Measurements from ENCODE around the gene NRG2.

The NRG2 gene

GRCh38 chr5:140041492-140042392 is 1.4 kb downstream of the NRG2 start:
- DNase-seq (ENCODE audit: low read depth) = no peak
- peak overlapping the region; percentile 61 for H3K4me3 ChIP-seq (ENCODE audit: low read depth, low read length)

- H3K4me3 ChIP-seq (ENCODE audit: low read depth, low read length) = no peak overlapping the region
- no peak for DNase-seq (ENCODE audit: low read depth)
Observed at GRCh38 chr5:140041099-140041491, 2.0 kb downstream of the NRG2 start.

DNA sequence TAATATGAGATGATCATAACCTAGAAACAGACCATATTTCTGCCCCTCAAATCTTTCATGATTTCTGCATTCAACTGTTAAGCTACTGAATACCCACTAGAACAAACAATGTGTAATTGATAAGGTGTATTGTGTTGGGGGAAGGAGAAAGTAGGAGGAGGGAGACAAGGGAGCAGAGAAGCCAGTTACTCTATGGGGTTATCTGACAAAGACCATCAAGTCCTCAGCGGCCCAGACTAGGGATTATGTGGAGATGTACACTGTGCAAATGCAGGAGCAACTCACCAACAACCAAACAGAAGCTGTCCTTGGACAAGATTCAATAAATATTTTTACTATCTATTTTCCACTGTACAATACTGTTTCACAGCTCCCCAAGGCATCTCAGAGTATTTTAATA is 2.7 kb downstream of the NRG2 start:
- DNase-seq (ENCODE audit: low read depth) = no peak
- H3K4me3 ChIP-seq (ENCODE audit: low read depth, low read length) = no peak overlapping the region

DNA sequence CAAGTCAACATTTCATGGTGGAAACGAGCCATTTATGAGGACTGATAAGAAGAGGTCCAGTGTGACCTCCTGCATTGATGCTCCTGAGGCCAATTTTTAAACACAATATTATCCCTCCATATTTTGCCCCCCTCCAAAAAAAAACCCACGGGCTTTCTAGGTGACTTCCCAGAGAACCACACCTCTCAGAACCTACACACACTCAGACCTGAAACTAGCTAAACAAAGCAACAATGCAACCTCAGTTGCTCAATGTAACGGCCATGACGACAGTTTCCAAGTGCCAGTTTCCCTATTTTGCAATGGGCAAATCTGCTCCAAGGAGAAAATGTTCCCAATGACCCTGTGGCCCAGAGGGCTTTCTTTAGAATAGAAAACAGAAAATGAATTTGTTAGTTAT is 3.5 kb downstream of the NRG2 start:
- DNase-seq (ENCODE audit: low read depth) = no peak
- no peak overlapping the region for H3K4me3 ChIP-seq (ENCODE audit: low read depth, low read length)

DNA sequence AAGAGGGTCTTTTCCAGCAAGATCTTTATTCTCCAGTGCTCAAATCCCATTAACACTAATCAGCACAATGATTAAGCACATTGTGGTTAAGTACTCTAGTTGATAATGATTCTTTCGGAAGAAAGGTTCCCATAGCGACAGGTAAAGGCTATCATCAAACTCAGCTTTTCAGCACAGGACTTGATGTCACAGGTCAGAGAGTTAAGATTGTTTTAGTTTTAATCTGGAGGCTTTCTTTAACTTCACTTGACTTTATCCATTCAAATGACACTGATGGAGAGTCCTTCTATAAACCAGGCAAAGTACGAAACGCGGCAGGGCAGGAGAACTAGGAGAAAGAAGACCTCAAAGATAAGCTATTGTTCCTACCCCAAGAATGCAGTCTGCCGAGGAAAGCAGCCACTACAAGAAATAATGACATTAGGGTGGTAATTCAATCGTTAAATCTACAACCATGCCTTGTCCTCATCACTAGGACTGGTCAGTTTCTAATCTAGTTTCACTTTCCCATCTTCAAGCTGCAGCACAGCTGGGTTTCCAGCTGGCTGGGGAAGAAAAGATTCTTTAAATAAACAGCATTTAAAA is 4.6 kb downstream of the NRG2 start:
- peak overlapping the region; percentile 36 for H3K4me3 ChIP-seq (ENCODE audit: low read depth, low read length)
- no peak for DNase-seq (ENCODE audit: low read depth)

GRCh38 chr5:140037012-140037411 is 6.1 kb downstream of the NRG2 start:
- DNase-seq (ENCODE audit: low read depth) = no peak
- H3K4me3 ChIP-seq (ENCODE audit: low read depth, low read length) = no peak overlapping the region

DNA sequence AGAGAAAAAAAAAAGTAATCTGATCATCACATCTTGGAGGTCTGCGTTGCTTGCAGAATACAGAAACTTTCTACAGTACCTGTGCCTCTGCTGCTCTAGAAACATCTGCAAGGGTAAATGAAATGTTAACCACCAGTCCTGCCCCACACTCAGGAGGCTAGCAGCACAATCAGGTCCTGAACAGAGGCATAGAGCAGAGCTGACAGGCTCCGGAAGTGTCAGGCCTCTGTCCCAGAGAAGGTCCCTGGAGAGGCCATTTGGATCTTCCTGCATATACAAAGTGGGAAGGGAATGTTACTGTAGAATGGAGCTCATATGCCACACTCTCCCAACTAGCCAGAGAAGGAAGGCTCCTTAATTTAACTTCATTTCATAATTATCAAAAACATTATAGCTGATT is 7.2 kb downstream of the NRG2 start:
- no peak overlapping the region for H3K4me3 ChIP-seq (ENCODE audit: low read depth, low read length)
- no peak for DNase-seq (ENCODE audit: low read depth)

GRCh38 chr5:140033037-140033760 is 9.9 kb downstream of the NRG2 start:
- no peak for DNase-seq (ENCODE audit: low read depth)
- no peak overlapping the region for H3K4me3 ChIP-seq (ENCODE audit: low read depth, low read length)

DNA sequence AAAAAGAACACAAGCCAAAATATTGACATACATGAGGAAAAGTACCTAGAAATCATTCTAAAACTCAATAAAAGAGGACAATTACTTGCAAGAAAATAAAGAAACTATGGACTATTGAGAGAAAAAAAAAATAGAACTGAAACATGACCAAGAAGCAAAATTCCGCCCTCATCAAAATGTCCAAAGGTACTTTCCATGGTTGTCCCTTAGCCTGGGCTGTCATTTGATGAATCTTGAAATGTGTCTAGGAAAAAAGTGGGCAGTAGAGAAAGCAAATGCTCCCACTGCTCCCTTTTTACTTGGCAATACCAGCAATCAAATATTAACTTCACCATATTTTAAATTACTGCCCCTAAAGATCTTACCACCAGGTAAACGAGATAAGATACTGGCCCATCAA is 10.8 kb downstream of the NRG2 start:
- no peak overlapping the region for H3K4me3 ChIP-seq (ENCODE audit: low read depth, low read length)
- DNase-seq (ENCODE audit: low read depth) = no peak

DNA sequence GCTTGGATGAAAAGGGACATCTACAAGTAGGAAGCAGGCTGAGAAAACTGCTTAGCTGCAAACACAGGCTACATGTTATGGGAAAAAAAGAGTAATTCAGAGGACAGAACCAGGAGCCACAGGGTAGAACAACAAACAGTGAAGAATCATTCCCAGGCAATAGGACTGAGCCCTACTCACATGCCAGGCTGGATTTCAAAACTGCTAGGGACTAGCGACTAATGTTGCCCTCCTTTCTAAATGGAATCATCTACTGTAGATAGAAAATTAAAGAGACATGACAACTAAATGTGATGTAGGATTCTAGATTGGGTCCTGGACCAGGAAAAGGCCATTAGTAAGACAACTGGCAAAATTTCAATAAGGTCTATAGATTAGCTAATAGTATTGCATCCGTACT is 15.3 kb downstream of the NRG2 start:
- H3K4me3 ChIP-seq (ENCODE audit: low read depth, low read length) = no peak overlapping the region
- DNase-seq (ENCODE audit: low read depth) = no peak

DNA sequence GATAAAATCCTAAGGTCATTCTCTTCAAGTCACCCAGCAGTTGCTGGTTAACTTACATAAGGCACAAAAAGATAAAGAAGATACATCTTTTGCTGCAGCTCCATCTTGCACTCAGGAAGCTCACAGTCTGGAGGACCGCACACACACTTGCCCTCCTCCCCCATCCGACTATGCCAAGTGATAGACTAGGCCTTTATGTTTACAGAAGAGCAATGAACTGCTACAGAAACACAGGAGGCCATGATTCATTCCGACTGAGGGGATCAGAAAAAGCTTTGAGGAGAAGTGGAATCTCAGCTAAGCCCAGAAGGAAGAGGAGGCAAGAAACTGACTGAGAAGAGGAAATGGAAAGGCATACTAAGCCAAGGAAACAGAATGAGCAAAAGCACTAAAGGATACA is 17.4 kb downstream of the NRG2 start:
- H3K4me3 ChIP-seq (ENCODE audit: low read depth, low read length) = no peak overlapping the region

GRCh38 chr5:140024928-140025327 is 18.2 kb downstream of the NRG2 start:
- no peak overlapping the region for H3K4me3 ChIP-seq (ENCODE audit: low read depth, low read length)
- no peak for DNase-seq (ENCODE audit: low read depth)

More for the DNA sequence above, 17.4 kb downstream of the NRG2 start:
- DNase-seq (ENCODE audit: low read depth) = no peak

DNA sequence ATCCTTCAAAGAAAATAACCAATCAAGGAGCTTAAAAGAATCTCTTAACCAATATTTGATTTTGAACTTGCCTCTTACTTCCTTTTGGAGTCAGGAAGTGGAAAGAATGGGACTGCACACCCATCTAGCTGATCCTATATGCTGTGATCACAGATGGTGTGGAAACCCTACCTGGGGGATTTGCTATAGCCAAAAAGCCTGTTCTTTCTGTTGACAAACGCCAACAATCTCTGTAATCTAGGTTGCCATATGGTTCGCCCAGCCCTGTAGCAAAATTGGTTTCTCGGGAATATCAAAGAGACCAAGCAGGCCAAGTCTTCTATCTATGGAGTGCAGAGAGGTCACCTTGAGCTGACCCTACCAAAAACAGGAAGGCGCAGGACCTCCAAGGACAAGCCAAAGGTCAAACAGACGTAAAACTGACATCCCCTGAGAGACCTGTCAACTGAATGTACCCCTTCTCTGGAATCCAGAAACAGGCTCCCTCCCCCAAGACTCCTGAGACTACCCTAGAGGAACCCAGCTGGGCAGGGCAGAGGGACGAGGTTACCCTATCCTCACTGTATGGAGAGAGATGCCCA is 19.4 kb downstream of the NRG2 start:
- no peak overlapping the region for H3K4me3 ChIP-seq (ENCODE audit: low read depth, low read length)
- DNase-seq (ENCODE audit: low read depth) = no peak

GRCh38 chr5:140020601-140021177 is 22.4 kb downstream of the NRG2 start:
- H3K4me3 ChIP-seq (ENCODE audit: low read depth, low read length) = no peak overlapping the region
- DNase-seq (ENCODE audit: low read depth) = no peak

DNA sequence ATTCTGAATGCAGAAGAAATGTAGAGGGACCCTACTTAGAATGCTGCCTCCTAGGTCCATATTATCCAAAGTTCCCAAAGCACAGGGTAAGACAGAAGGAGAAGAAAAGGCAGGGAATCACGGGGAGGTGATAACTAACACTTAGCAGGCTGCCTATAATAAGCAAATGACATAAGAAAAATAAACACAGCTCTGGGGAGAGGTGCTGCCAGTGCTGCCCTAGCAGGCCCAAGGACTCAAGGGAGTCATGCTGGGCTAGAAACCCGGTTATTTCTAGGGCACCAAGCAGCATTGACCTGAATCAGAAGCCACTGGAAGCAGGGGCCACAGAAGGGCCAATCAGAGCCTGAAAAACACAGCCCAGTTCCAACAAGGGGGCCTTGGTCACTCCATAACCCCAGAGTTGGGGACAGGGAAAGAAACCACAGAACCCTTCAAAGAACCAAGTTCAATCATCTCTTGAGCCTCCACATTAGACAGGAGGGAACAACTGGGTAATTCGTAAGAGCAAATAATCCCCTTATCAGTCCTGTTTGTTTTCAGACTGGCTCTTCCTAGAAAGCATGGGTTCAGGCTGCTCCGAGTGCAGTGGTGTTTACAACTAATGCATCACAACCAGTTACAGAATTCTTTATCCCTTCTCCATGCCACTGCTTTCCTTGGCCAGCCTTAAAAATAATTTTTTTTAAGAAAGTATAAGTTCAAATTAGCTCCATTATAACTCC is 24.0 kb downstream of the NRG2 start:
- DNase-seq (ENCODE audit: low read depth) = no peak
- H3K4me3 ChIP-seq (ENCODE audit: low read depth, low read length) = no peak overlapping the region

- DNase-seq (ENCODE audit: low read depth) = no peak
- H3K4me3 ChIP-seq (ENCODE audit: low read depth, low read length) = no peak overlapping the region
Observed at GRCh38 chr5:140018517-140018916, 24.6 kb downstream of the NRG2 start.

DNA sequence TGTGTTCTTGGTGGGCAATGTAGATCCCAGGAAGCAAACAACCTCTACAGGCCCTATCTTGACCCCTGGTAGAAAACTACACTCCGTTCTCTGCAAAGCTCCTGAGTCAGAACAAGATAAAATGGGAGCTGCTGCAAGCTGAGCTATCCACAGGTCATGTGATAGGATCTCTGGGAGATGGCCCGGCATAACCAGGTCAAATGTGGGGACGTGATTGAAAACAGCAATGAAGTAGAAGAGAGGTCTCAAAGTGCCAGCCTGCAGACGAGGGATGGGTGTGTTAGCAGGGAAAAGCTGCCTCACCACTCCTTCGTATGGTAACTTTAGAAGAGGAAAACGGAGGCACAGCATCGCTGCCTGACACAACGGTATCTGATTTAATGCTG is 25.0 kb downstream of the NRG2 start:
- no peak overlapping the region for H3K4me3 ChIP-seq (ENCODE audit: low read depth, low read length)
- no peak for DNase-seq (ENCODE audit: low read depth)

GRCh38 chr5:140017397-140018095 is 25.6 kb downstream of the NRG2 start:
- no peak overlapping the region for H3K4me3 ChIP-seq (ENCODE audit: low read depth, low read length)
- DNase-seq (ENCODE audit: low read depth) = no peak

- DNase-seq (ENCODE audit: low read depth) = no peak
- H3K4me3 ChIP-seq (ENCODE audit: low read depth, low read length) = no peak overlapping the region
Observed at GRCh38 chr5:140015706-140016105, 27.4 kb downstream of the NRG2 start.

Data from skeletal muscle cell (primary cell).